ENCODE measurements around the gene TTC33.
"Not testable (repeated sequence)": the region's sequence is repeated elsewhere in the genome, so short reads cannot be mapped to it uniquely, and the experiment has no call there.

The TTC33 gene

GRCh38 chr5:40571729-40572128, 184.0 kb downstream of the TTC33 start:
- TF ChIP-seq CTCF (IDR thresholded peaks at IDR 0.05; ENCODE audit: low read depth, low read length) = no peak
- H3K4me3 ChIP-seq (ENCODE audit: low read depth, low read length) = no peak overlapping the region

- TF ChIP-seq CTCF (IDR thresholded peaks at IDR 0.05; ENCODE audit: low read depth, low read length) = no peak
- H3K4me3 ChIP-seq (ENCODE audit: low read depth, low read length) = no peak overlapping the region
These were observed 185.2 kb downstream of the TTC33 start for GRCh38 chr5:40570408-40571129.

- H3K4me3 ChIP-seq (ENCODE audit: low read depth, low read length) = no peak overlapping the region
- TF ChIP-seq CTCF (IDR thresholded peaks at IDR 0.05; ENCODE audit: low read depth, low read length) = no peak
These were observed 186.1 kb downstream of the TTC33 start for GRCh38 chr5:40569546-40570270.

GRCh38 chr5:40568548-40568947, 187.2 kb downstream of the TTC33 start:
- H3K4me3 ChIP-seq (ENCODE audit: low read depth, low read length) = no peak overlapping the region
- no peak for TF ChIP-seq CTCF (IDR thresholded peaks at IDR 0.05; ENCODE audit: low read depth, low read length)

GRCh38 chr5:40563173-40563572, 192.6 kb downstream of the TTC33 start:
- not testable (repeated sequence) for H3K4me3 ChIP-seq (ENCODE audit: low read depth, low read length)

GRCh38 chr5:40560474-40561110, 195.2 kb downstream of the TTC33 start:
- H3K4me3 ChIP-seq (ENCODE audit: low read depth, low read length) = no peak overlapping the region
- TF ChIP-seq CTCF (IDR thresholded peaks at IDR 0.05; ENCODE audit: low read depth, low read length) = no peak

- no peak for TF ChIP-seq CTCF (IDR thresholded peaks at IDR 0.05; ENCODE audit: low read depth, low read length)
- no peak overlapping the region for H3K4me3 ChIP-seq (ENCODE audit: low read depth, low read length)
These were observed 196.5 kb downstream of the TTC33 start for GRCh38 chr5:40559306-40559705.
